ENCODE data around the gene SNAP47.

SNAP47 gene

DNA sequence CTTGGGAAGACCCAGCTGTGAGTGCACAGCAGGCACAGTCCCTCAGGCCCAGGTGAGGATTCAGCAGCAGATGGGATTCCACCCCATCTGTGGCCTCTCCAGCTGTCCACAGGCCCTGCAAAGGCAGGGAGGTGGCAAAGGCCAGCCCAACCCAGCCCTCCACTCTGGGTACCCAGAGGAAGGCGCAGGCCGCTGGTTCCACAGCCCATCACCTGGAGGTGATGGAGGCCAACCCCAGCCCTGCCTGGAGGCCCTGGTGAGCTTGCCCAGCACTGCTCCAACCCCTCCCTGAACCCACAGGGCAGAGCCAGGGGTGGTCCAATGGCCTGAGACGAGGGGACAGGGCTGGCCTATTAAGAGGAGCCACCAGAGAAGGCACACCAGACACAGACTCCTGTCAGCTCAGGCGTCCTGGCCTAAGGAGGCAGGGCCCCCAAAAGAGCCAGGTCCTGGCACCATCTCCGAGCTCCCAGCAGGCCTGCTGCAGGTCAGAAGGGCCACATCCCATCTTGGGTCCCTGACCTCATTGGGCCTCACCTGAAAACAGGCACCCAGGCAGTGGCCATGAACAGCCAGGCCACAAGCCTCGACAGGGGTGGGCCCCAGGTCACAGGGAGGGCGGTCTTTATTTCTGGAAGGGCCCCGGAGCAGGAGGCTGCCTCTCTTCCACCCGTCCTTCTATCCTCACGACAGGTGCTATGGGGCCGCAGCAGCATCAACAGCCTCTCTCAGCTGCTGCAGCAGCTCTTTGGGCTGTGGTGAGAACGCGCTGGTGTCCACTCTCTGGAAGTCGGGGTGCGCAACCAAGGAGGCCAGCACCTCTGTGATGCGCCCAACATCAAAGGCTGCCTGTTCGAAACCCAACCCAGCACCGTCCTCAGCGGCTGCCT lies 3.3 kb upstream of the SNAP47 start:
- no peak for DNase-seq (ENCODE audit: low read depth, low spot score)

DNA sequence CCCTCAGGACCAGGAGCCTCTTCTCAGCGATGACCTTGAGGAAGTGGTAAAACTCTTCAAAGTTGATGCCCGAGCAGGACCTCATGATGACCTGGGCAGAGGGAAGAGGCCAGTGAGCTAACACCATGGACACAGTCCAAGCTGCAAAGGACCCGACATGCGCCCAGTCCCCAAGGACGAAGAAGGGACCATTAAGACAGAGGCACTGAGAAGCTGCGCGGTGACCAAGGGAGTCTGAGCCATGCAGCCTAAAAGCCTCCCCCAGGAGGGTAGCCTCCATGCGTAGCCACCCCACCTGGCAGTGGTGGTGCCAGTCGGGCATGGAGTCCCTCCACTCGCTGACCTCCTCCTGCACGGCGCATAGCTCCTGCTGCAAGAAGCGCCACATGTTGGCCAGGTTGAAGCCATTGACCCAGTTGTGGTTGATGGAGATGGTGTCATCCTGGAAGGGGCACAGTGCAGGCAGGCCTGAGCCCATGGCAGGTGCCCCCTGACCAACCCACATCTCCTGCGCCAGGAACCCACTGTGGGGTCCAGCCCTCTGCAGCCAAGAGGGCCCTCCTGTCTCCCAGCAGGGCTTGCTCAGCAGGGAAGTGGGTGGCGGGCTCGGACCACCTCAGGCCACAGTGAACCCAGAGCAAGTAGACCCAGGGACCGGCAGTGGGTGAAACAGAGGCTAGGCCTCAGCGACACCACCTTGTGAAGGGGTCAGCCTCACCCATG lies 2.5 kb upstream of the SNAP47 start:
- no peak for DNase-seq (ENCODE audit: low read depth, low spot score)

DNA sequence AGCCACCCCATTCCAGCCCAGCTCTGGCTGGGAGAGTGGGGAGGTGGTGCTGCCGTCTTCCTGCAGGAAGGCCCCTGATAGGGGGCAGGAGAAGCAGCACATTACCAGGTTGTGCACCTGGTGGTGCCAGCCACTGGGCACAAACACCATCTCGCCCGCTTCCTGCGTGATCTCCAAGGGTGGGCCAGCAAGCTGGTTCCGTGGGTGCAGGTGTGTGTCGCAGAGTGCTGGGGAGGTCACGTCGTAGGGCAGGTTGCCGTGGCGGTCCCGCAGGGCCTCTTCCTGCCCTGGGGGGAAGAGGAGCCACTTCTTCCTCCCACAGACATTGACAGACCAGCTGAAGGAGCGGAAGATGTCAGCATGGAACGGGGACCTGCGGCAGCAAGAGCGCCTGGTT lies 1.9 kb upstream of the SNAP47 start:
- DNase-seq (ENCODE audit: low read depth, low spot score), result no peak

DNA sequence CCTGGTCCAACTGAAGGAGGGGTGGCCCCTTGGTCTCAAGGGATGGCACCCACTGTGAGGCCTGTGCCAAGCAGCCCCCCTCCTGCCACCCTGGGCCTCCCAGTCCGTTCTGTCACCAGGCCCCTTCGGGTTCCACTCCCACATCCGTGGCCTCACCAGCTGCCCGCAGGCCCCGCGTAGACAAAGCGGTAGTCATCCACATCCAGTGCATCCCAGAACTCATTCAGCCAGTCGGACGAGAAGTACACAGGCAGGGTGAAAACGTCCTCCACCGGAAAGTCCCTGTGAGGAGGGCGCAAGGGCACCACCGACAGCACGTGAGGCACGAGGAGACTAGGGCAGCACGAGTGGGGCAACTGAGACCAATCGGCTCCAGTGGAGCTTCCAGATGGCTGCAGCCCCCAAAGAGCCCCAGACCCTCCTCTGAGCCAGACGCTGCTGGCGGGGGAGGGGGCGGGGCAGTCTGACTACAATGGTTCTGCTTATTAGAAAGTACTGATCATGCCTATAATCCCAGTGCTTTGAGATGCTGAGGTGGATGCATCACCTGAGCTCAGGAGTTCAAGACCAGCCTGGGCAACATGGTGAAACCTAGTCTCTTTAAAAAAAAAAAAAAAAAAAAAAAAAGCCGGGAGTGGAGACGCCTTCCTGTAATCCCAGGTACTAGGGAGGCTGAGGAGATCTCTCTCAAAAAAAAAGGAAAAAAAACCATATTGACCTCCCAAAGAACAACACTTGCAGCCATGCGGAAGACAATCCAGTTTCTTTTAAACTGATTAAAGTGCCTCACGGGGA lies 1.3 kb upstream of the SNAP47 start:
- no peak for DNase-seq (ENCODE audit: low read depth, low spot score)

DNA sequence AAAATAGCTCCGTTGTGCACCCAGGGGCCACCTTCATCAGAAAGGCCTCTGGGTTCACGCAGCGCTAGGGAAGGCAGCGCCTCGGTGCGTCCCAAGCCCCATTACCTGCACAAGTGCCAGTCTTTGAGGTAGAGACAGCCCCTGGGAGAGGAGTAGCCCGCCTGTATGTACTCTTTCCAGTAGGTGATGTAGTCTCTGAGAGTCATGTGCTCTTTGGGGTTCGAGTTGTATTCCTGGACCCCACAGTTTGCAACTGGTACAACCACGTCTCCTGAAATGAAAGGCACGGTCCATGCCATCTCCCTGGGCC lies 734 bp upstream of the SNAP47 start:
- no peak for DNase-seq (ENCODE audit: low read depth, low spot score)

DNA sequence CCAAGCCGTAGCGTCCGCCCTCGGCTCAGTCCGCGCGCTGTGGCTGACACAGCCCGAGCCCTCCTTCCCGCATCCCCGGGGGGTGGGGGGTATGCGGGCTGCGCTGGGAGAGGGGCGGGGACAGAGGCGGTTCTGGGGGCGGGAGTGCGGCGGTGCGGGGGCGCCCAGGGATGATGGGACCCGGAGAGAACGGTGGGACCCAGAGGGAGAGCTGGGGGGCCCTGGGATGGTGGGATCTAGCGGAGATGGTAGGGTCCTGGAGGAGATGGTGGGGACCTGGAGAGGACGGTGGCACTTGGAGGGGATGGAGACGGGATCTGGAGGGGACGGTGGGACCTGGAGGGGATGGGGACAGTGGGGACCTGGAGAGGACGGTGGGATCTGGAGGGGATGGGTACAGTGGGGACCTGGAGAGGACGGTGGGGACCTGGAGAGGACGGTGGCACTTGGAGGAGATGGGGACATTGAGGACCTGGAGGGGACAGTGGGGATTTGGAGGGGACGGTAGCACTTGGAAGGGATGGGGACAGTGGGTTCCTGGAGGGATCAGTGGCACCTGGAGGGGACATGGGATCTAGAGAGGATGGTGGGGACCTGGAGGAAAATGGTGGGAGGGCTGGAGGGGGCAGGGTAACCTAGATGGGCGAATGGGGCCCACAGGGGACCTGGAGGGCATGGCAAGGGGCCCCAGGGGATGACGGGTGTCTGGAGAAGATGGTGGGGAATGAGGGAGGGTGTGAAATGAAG lies 477 bp downstream of the SNAP47 start:
- DNase-seq (ENCODE audit: low read depth, low spot score), result no peak

DNA sequence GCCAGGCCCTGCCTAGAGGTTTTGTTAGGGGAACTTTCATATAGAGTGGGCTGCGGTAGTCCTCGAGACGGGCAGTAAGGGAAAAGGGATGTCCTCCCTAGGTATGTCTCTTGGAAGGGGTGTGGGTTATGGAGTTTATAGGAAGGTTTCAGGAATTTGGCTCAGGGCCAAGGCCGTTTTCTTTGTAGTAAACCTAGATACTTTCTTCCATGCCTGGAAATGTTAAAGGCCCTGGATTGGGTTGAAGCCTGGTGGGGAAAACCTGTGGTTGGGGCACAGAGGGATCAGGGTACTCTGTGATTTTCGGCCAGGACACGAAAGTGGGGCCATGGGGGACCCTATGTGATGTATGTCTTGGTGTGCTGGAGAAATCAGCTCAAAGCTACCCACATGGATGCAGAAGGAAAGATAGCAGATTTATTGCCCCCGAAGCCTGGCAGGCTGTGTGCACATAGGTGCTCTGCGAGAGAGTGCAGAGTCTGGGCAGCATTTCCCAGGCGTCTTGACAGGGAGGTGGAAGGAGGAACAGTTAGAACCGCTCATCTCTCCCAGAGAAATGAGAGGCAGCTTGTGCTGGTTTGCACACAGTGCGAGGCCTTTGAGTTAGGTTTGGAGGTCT lies 1.7 kb downstream of the SNAP47 start:
- no peak for DNase-seq (ENCODE audit: low read depth, low spot score)

DNA sequence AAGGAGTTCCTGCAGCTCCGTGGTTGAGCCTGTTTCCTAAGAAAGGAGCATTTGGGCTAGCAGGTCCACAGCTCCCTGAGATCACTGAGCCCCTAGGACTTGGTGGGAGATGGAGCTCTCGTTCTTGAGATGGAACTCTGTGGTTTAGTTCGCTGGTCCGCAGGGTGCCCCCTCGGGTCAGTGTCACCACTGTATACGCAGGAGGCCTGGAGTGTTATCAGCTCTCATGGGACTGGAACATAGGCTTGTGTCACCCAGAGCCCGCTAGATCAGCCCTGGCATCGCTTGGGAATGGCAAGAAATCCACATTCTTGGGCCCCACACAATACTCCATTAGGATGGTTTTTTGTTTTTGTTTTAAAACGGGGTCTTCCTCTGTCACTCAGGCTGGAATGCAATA lies 3.6 kb downstream of the SNAP47 start:
- no peak for DNase-seq (ENCODE audit: low read depth, low spot score)

DNA sequence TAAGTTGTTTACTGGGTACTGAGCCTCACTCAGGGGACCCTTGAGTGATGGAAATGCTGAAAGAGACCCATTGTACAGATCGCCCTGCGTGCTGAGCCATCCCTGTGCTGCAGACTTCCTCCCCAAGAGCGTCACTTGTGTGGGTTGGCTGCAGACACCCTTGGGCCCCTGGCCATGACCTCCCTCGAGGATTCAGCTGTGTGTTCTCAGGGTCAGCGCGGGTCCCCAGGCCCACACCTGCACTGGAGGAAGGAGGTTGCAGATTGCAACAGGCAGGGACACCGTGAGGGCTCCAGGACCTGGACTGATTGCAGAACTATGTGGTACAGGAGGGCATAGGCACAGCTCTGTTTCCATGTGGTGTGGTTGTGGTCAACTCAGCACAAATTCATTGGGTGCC lies 4.4 kb downstream of the SNAP47 start:
- no peak for DNase-seq (ENCODE audit: low read depth, low spot score)

DNA sequence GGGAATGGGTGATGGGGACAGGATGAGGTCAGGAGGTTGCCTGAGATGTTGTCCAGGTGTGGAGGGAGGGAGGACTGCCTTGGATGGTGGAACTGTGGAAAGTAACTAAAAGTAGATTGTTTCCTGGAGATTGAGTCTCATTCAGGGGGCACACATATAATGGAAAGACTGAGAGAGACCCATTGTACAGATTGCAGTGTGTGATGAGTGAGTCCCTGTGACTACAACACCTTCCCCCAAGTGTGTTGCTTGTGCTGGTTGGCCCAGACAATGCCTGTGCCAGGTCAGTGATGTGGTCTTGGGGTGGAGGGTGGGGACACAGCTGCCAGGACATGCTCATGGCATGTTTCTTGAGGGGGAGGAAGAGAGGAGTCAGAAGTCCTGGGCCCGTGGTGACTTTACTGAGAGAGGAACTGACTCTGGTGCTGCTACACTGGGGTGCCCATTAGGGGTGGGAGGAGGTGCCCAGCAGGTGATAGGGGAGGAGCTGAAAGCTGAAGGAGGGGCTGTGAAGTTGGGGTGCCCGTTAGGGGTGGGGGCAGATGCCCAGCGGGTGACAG lies 5.2 kb downstream of the SNAP47 start:
- no peak for DNase-seq (ENCODE audit: low read depth, low spot score)

DNA sequence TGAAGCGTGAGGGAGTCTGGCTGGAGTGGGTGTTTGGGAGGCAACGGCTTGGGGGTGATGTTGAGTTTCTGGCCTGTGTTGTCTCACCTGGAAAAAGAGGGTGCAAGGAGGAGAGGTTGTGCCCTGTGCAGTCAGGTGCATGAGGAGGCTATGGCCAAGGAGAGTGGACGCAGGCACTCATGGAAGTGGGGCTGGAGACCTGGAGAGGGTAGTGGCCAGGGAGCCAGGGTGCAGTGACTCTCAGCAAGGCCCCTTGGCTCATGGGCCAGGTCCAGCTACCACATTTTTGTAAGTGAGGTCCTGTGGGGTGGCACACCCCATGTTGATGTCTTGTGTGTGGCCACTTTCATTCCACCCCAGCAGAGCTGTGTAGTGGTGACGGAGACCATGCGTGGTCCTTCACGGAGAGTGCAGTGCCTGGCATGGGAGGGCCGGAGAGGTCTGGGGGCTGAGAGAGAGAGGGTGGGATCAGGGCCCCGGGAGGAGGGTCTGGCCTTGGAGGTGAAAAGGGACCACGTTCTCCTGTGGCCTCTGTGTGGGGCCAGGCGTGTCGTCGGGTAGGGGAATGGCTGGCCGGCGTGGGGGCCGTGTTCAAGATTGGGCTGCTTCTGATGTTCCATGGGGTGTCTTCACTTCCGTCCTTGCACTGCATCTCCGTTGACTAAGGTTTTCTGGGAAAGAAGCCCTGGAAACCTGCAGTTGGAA lies 6.1 kb downstream of the SNAP47 start:
- no peak for DNase-seq (ENCODE audit: low read depth, low spot score)

DNA sequence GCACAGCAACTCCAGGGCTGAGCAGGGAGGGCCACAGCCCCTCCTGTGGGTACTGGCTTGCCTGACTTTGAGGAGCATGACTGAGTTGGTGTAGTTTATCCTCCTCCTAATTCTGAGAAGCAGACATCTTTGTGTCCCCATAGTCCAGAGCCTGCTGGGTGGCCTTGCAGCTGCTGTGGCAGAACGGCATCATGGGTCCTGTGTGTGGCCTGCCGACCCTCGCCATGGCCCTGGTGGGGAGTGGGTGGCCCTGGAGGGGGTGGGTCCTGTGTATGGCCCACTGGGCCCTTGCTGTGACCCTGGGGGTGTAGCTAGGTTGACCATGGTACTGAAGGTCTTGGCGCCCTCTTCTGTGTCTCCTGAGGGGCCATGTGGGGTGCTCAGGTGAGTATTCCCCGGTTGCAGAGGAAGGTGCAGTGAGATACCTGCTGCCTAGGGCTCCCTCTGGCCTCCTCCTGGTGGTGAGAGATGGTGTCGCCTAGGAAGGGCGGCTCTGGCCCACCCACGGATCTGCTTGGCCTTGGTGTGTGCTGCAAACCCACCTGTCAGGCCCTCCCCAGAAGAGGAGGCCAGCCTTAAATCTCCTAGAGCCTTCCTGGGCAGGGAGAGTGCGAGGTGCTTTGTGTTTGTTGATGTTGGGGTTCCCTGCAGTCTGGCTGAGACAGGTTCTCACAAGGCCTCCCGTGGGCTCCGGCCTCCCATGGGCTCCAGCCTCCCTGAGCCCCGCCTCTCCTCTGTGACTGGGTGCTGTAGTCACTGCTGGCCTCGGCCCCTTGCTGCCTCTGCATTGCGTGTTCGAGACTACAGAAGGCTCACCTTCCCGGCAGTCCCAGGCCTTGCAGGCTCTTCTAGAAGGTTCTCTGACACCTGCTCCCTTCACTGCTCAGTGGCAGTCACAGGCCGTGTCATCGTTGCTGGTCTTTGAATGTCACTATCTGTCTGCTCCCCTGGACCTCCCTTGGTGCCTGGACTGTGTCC lies 7.8 kb downstream of the SNAP47 start:
- no peak for DNase-seq (ENCODE audit: low read depth, low spot score)

DNA sequence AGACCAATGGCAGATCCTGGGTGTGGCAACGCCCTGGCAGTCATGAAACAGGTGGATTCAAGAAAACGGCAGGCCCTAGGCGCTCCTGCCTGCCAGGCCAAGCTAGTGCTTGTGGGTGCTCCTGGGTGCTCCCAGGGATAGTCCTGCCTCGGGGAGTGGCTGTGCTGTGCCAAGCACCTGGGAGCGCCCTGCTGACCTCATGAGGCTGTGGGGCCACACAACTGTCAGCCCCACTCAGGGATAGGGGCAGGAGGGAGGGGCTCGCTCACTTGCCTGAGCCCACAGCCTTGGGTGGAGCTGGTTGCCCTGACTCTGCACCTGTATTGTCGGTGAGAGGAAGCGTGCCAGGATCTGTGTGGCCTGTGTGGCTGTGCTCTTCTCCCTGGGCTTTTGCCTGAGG lies 9.4 kb downstream of the SNAP47 start:
- no peak for DNase-seq (ENCODE audit: low read depth, low spot score)

DNA sequence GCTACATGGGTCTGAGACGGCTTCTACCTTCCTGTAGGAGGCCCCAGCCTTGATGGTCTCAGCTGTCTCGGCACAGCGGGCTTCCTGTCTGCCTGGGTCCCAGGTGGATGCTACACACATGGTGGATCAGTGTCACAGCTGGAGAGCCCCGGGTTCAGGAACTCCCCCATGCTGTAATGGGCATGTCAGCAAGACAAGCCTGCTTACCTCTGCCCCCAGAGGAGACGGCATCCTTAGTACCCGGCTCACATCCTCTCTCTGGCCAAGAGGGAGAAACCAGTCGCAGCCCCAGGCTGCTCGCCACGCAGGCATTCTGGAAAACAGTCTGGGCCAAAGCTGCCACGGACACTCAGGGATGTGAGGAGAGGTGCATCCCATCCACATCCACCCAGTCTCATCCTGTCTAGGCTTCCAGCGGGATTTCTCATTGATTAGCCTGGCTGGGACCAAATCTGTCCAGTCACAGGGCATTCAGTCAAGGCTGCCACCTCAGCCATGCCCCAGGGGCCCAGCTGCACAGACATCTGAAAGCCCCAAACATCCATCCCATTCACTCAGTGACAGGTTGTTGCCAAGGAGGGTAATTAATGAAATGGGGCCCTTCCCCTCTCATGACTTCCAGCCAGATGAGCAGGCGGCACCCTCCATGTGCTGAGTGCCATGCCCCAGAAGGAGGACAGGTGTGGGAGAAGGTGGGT lies 10.5 kb downstream of the SNAP47 start:
- no peak for DNase-seq (ENCODE audit: low read depth, low spot score)

DNA sequence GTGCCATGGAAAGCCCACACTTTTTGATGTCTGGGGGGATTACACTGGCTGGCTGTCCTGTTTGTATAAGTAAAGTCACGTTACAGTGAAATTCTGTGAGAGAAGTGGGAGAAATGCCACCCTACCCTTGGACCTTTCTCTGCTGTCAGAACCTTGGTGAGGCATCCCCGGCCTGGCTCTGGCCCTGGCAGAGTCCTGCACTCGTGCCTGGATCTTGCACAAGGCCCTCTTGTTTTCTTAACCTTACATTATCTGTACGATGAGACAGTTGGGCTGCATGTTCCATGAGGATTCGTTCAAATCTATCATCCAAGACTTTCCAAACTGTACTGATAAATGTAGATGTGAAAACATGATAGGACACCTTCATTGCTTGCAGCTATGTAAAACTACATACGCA lies 11.4 kb downstream of the SNAP47 start:
- DNase-seq (ENCODE audit: low read depth, low spot score), result no peak

DNA sequence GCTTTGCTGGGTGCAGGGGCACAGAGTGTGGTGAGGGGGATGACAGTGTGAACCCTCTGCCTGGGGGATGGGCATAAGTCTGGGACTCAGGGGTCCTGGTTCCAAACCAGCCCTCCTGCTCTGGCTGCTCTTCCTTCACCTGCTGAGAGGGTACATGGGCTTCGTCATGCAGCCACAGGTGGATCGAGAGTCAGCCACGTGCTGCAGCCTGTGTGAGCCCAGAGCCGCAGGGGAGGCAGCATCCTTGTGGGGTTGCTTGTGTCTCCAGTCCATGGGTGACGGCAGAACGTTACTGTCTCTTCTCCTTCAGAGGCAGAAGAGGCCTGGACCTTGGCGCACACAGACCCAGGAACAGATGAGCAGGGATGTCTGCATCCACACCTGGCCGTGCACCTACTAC lies 12.1 kb downstream of the SNAP47 start:
- no peak for DNase-seq (ENCODE audit: low read depth, low spot score)

DNA sequence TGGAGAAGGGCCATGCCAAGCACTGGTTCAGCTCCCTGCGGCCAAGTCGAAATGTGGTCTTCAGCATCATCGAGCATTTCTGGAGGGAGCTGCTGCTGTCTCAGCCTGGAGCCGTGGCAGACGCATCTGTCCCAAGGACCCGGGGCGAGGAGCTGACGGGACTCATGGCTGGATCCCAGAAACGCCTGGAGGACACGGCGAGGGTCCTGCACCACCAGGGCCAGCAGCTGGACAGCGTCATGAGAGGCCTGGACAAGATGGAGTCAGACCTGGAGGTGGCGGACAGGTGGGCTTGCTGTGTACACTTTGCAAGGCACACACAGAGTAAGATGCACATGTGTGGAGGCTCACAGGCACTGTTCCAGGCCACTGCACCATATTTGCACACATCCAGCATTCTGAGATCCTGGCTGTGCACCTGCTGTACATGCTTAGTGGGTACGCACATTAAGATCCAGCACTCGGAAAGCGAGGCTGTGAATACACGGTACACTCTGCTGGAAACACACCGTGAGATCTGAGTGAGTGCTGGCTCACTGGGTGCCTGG lies 12.8 kb downstream of the SNAP47 start:
- DNase-seq (ENCODE audit: low read depth, low spot score), result no peak

DNA sequence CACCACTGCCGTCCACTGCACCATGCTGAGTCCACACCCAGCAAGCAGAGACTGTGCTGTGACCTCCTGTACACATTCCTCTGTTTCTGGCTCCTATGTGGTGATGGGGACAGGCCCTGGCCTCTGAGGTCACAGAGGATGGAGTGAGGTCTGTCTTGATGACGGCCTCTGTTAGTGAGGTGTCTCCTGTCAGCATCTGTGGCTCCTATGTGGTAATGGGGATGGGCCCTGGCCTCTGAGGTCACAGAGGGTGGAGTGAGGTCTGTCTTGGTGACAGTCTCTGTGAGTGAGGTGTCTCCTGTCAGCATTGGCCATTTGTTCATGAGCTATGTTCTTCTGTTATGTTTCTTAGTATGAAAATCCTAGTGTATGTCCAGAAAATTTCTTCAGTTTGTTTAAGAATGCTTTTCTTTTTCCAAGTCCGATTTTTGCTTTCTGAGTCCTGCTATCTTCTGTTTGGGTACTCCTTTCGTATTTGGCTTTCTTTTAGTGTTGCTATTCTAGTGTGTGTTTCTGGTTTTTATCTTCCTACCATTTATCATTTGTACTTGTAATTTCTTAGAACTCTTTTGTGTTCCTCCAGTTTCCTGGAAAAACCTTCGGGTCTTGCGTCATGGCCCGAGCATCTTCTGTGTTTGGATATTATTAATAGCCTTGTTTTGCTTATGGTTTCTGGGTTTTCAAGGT lies 13.4 kb downstream of the SNAP47 start:
- DNase-seq (ENCODE audit: low read depth, low spot score), result no peak

Data from iPS DF 19.7 (cell line).